G401 (cell line): Measurements from ENCODE around the gene ZBTB16. TPM values are rescaled to one million over a fixed set of nuclear protein-coding genes. Genes with fewer than 3 reads are reported as not detected.
A peak's percentile ranks its signal among the peaks of the same experiment; 100 is the strongest.

ENCODE experiments used
- DNase-seq: peaks from one replicate; pipeline ENCODE4 v3.0.0-alpha.2; 2015; ENCODE audit warnings: low spot score
- in situ Hi-C: cut with HindIII; loops from 2 replicates; pipeline ENCODE4 v1.10.0; 2016; ENCODE audit warnings: low sequenced_read_pairs, mixed read lengths
- total RNA-seq: library from RNA; depleted of rRNA; stranded (reverse); fragments of >200 nt; shearing (Covaris generic); gene quantifications from 2 replicates; pipeline ENCODE4 v1.2.3, GENCODE V29; 2014

ZBTB16 gene
- total RNA-seq, 1 experiment from 2014 or later = not detected

- in situ Hi-C loops = no loop called here
- no peak for DNase-seq
These were observed 63.2 kb downstream of the ZBTB16 start for GRCh38 chr11:114122686-114123085.

- no peak for DNase-seq
- in situ Hi-C loops = no loop called here
These were observed 64.3 kb downstream of the ZBTB16 start for GRCh38 chr11:114123692-114124330.

GRCh38 chr11:114124601-114125144 lies 65.2 kb downstream of the ZBTB16 start:
- in situ Hi-C loops = no loop called here

GRCh38 chr11:114125531-114125930 lies 66.0 kb downstream of the ZBTB16 start:
- in situ Hi-C loops = no loop called here
- DNase-seq = no peak

More at GRCh38 chr11:114124601-114125144, 65.2 kb downstream of the ZBTB16 start:
- DNase-seq = no peak

- peak; percentile 54 for DNase-seq
- in situ Hi-C loops = no loop called here
These were observed 66.4 kb downstream of the ZBTB16 start for GRCh38 chr11:114125959-114126358.

DNA sequence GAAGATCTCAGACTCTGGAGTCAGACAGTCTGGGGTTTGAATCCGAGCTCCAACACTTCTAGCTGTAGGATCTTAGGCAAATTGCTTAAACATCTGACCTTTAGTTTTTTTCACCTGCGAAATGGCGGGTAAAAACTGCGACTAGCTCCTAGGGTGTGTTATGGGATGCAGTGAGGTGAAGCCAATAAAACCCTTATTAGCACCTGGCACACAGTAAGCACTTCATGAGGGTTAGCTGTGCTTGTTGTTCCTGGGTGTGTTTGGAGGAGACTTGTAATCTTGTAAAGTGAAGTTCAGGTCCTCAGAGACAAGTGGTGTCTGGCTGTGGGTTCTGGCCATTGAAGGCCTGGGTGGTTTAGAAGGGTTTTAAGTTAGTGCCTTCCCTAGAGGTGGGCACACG lies 68.9 kb downstream of the ZBTB16 start:
- DNase-seq = no peak
- in situ Hi-C loops = no loop called here

DNA sequence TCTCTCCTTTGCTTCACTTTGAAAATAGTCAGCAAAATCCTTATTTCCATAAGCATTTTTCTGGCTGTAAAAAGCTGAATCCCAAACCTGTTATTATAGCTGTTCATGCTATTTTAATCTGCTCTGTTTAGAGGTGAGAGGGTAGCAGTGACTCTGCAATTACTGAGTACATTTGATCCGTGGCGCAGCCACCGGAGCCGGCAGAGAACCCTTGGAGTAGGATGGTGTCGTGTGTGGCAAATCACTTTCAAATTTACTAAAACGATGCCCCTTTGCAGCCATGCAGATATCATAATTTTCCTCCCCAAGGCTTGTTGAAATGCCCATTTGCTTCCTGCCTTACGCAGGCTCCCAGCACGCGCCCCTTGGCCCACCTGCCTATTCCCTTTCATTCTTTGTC lies 69.6 kb downstream of the ZBTB16 start:
- in situ Hi-C loops = no loop called here
- no peak for DNase-seq

- DNase-seq = no peak
- in situ Hi-C loops = no loop called here
These were observed 70.2 kb downstream of the ZBTB16 start for GRCh38 chr11:114129699-114130098.

- no peak for DNase-seq
- in situ Hi-C loops = no loop called here
These were observed 70.6 kb downstream of the ZBTB16 start for GRCh38 chr11:114130115-114130576.

DNA sequence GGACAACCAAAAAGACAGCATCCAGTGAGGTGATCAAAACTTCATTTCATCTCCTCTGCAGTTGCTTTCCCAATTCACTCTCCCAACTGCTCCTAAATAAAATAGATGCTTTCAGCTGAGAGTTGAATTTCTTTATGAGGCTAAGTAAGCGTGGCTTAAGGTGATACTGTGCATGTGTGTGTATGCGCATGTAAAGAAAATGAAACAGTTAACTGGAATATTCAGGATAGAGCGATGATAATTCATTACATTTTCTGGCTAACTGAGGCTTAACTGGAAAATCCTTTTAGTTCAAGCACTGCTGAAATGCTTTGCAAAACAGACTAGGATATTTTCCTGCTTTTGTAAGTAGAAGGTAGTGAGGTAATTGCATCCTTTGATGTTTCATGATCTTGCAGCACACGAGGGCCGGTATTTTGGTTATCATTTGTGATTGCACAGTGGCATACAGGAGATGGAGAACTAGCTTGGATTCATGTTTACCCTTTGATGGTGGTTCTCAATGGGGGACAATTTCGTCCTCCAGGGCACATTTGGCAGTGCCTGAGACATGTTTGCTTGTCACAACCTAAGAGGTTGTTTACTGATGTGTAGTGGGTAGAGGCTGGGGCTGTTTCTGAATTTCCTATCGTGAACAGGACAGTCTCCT lies 71.2 kb downstream of the ZBTB16 start:
- in situ Hi-C loops = no loop called here

DNA sequence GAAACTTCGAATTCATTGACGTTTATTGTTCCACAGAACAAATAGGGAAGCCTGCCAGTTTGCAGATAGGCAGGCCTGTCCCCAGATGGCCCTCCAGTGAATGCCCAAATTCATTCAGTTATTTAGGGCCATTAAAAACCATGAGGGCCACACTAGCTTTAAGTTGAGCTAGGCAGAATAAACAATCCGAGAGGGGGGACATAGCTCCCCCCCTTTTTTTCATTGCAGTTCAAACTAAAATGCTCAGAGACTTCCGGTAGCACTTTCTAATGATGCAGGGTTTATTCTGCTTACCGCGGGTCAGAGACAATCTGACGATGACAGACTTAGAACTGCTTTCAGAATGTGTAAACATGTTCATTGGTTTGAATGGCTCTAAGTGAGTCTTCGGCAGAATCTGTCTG lies 72.0 kb downstream of the ZBTB16 start:
- in situ Hi-C loops = no loop called here
- no peak for DNase-seq

More for the DNA sequence above, 71.2 kb downstream of the ZBTB16 start:
- DNase-seq = no peak

DNA sequence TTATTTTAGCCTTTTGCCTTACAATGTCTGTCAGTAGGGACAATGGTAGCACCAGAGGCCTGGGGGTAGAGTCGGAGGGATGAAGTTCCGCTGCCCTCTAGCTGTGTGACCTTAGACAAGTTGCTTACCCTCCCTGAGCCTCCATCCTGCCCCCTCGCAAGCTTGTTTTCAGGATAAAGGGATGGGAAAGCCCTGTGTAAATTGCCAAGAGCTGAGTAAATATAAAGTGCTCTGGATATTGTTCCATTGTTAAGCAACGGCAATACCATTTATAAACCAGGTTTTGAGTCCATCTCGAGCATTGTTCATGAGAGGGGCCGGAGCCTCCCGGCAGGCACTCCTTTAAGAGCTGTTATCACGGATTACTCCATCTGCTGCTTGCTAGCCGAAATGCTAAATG lies 72.9 kb downstream of the ZBTB16 start:
- no peak for DNase-seq
- in situ Hi-C loops = no loop called here

DNA sequence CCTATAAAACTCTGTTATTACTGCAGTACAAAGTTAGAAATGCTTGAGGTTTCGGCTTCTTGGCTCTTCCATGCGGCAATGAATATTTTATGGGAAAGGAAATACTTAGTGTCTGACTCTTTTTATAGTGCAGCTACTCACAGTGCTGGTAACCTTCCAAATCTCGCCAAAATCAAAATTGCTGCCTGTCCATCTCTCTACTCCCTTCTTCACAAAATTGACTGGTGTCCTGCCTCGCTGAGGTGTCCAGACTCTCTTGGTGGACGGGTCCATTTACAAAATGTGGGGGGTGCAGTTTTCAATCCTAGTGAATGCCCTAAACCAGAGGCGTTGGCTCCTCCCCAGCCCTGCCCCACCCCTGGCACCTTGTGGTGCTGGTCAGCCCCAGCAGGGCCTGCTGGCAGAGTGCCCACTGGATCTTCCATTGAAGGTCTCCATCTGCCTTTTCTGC lies 73.5 kb downstream of the ZBTB16 start:
- in situ Hi-C loops = no loop called here
- no peak for DNase-seq

GRCh38 chr11:114133548-114134329 lies 74.2 kb downstream of the ZBTB16 start:
- in situ Hi-C loops = no loop called here

GRCh38 chr11:114134870-114135269 lies 75.4 kb downstream of the ZBTB16 start:
- no peak for DNase-seq
- in situ Hi-C loops = no loop called here

More at GRCh38 chr11:114133548-114134329, 74.2 kb downstream of the ZBTB16 start:
- DNase-seq = no peak

GRCh38 chr11:114135737-114136151 lies 76.2 kb downstream of the ZBTB16 start:
- in situ Hi-C loops = no loop called here
- DNase-seq = no peak

GRCh38 chr11:114136686-114137640 lies 77.5 kb downstream of the ZBTB16 start:
- DNase-seq = no peak
- in situ Hi-C loops = no loop called here

DNA sequence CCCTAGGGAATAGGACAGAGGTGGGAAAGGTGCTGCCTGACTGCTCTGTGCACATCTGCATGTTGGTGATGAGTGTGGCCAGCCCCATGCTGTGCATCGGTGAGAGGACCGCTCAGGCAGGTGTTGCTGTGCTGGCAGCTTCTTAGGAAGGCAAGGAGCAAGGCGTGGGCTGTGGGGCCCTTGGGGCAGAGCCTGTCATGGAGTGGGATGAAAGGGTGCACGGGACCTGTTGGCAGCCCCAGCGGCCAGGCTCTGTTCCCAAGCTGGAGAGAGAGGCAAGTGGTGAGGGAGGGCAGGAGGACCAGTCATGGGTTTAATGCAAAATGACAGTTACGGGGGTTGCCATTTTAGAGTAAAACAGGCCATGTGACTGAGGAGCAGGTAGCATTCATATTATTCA lies 78.3 kb downstream of the ZBTB16 start:
- in situ Hi-C loops = no loop called here

GRCh38 chr11:114138411-114138810 lies 78.9 kb downstream of the ZBTB16 start:
- DNase-seq = no peak
- in situ Hi-C loops = no loop called here

More for the DNA sequence above, 78.3 kb downstream of the ZBTB16 start:
- no peak for DNase-seq
